GM18520 (cell line): ENCODE measurements around the gene GRIN3B.

Experiments
- ATAC-seq: cut with Tn5 transposase; IDR thresholded peaks from one replicate; pipeline ENCODE4 v1.9.1; 2021; ENCODE audit not compliant: unreplicated experiment

GRIN3B gene

GRCh38 chr19:990119-990571, 10.1 kb upstream of the GRIN3B start:
- ATAC-seq = no peak

- no peak for ATAC-seq
Measured at GRCh38 chr19:990746-991145, 9.5 kb upstream of the GRIN3B start.

- ATAC-seq = no peak
Measured at GRCh38 chr19:991174-991931, 8.9 kb upstream of the GRIN3B start.

- no peak for ATAC-seq
Measured at GRCh38 chr19:991932-992669, 8.1 kb upstream of the GRIN3B start.

GRCh38 chr19:992670-993055, 7.6 kb upstream of the GRIN3B start:
- ATAC-seq = no peak

GRCh38 chr19:993361-993830, 6.8 kb upstream of the GRIN3B start:
- ATAC-seq = no peak

GRCh38 chr19:993831-994393, 6.3 kb upstream of the GRIN3B start:
- ATAC-seq = no peak

GRCh38 chr19:994516-994915, 5.7 kb upstream of the GRIN3B start:
- no peak for ATAC-seq

GRCh38 chr19:995051-995827, 5.0 kb upstream of the GRIN3B start:
- no peak for ATAC-seq

- no peak for ATAC-seq
Measured at GRCh38 chr19:996051-996838, 4.0 kb upstream of the GRIN3B start.

- no peak for ATAC-seq
Measured at GRCh38 chr19:998064-998463, 2.2 kb upstream of the GRIN3B start.

GRCh38 chr19:999379-999719, 870 bp upstream of the GRIN3B start:
- ATAC-seq = no peak

GRCh38 chr19:1000591-1001537, 645 bp downstream of the GRIN3B start:
- no peak for ATAC-seq

- ATAC-seq = no peak
Measured at GRCh38 chr19:1001538-1002166, 1.4 kb downstream of the GRIN3B start.

- no peak for ATAC-seq
Measured at GRCh38 chr19:1002600-1002999, 2.4 kb downstream of the GRIN3B start.

- ATAC-seq = no peak
Measured at GRCh38 chr19:1003283-1003682, 3.1 kb downstream of the GRIN3B start.

- ATAC-seq = no peak
Measured at GRCh38 chr19:1004204-1004802, 4.1 kb downstream of the GRIN3B start.

GRCh38 chr19:1004803-1005664, 4.8 kb downstream of the GRIN3B start:
- ATAC-seq = no peak
